ENCODE data around the gene PRR20C.
"Not testable (repeated sequence)": the region's sequence is repeated elsewhere in the genome, so short reads cannot be mapped to it uniquely, and the experiment has no call there.

PRR20C gene

DNA sequence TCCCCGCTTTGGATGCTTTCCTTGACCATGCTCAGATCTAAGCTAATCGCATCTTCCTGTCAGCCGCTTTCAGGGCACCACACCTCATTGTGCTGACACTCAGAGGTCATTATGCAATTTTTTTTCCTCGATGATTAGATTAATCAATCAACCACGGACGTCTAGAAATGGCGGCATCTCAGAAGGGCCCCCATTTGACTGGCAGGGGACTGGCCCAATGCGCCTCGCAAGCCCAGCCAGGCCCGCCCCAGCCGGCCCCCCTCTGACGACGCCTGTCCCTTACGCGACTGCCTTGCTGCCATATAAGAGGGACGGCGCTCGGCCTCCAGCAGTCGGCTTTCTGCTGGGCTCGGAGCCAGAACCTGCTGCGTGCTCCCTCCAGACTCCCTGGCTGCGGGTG is at the start of gene PRR20C:
TSS of gene PRR20C (plus strand) at position 301 of the 400 bp plus-strand sequence. CDS start 387 bp downstream, outside the sequence.
- DNase-seq: not testable (repeated sequence)

GRCh38 chr13:57114945-57115344 is 38.9 kb upstream of the PRR20C start:
- no peak for DNase-seq

DNA sequence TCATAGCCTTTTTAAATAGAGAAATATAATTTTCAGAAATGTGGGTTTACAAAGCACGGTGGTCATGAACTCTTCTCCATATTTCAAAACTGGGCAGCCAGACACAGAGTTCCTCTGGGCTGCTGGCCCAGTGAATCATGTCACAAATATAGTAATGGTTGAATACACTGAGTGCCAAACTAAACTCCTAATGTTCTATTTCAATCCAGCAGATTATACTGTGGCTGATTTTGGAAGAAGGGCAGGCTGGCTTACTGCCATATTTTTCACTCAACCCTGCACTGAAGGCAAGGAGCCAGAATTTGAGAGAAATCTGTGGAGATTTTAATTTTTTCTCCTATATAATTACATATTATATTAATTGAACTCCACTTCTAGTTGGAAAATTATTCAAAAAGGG is 30.2 kb upstream of the PRR20C start:
- DNase-seq: no peak

DNA sequence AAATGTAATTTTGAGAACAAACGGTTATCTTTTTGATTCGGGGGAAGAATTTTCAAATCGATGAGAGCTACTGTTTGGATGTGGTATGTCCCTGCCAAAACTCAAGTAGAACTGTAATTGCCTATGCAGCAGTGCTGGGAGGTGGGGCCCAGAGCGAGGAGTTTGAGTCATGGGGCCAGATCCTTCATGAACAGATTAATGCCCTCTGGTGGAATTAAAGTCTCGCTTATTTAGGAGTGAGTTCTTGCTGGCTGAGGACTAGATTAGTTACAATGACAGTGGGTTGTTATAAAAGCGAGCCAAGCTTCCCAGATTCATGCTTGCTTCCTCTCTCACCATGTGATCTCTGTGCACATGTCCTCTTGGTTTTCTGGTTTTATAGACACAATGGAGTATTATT is 25.0 kb upstream of the PRR20C start:
- no peak for DNase-seq

- no peak for DNase-seq
These were observed 17.8 kb upstream of the PRR20C start for GRCh38 chr13:57136093-57136492.

- DNase-seq: no peak
These were observed 16.3 kb upstream of the PRR20C start for GRCh38 chr13:57137585-57137984.

DNA sequence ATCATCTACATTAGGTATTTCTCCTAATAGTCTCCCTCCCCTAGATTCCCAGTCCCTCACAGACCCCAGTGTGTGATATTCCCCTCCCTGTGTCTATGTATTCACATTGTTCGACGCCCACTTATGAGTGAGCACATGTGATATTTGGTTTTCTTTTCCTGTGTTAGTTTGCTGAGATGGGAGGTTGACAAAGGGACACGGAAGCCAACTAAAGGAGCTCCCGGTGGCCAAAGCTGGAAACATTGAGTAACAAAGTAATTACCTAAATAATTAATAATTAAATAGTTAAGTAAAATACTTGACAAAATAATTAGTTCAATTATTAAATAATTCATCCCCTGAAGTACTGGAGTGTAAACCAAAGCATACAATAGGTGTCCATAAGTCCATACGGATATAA is 14.9 kb upstream of the PRR20C start:
- DNase-seq: no peak

- DNase-seq: not testable (repeated sequence)
These were observed 14.1 kb upstream of the PRR20C start for GRCh38 chr13:57139781-57140180.

DNA sequence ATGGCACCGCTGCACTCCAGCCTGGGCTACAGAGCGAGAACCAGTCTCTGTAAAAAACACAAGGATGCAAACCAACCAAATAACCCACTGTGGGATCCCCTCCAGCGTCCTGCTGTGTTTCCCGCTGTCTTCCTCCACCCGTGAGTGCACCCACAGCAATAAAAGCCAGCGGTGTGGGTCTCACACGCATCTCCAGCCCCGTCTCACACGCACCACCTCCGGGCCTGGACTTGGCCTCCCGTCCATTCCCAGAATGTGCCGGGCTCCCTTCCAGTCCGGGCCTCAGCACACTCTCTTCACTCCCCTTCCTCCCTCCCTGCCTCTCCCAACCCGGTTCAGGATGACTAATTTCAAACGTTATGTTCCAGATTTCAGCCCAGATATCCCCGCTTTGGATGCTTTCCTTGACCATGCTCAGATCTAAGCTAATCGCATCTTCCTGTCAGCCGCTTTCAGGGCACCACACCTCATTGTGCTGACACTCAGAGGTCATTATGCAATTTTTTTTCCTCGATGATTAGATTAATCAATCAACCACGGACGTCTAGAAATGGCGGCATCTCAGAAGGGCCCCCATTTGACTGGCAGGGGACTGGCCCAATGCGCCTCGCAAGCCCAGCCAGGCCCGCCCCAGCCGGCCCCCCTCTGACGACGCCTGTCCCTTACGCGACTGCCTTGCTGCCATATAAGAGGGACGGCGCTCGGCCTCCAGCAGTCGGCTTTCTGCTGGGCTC is 13.5 kb upstream of the PRR20C start, which contains the start of gene PRR20A:
TSS of gene PRR20A (plus strand) at position 684 of the 734 bp plus-strand sequence. CDS start 387 bp downstream, outside the sequence.
- not testable (repeated sequence) for DNase-seq

- not testable (repeated sequence) for DNase-seq
These were observed 6.7 kb upstream of the PRR20C start, which contains the start of gene PRR20B for GRCh38 chr13:57147188-57147587. Gene PRR20B (plus strand): TSS chr13:57147488. CDS start chr13:57147875, 387 bp downstream.

DNA sequence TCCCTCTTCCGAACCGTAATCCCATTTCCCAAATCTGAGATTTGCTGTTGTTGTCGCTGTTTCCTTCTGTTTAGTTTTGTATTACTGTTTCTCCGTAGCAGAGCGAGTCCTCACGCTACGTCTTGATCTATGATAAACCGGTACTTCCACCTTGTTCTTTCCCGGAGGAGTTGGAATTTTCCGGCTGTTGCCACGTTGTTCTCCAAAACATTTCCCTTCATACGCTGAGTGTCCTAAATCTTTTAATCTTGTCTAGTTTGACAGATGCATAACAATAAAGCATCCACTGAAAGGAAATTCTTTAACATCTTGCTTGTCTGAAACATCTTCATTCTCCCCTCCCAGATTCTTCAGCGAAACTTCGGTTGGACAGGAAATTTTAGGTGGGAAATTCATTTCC is 5.8 kb upstream of the PRR20C start:
- not testable (repeated sequence) for DNase-seq

DNA sequence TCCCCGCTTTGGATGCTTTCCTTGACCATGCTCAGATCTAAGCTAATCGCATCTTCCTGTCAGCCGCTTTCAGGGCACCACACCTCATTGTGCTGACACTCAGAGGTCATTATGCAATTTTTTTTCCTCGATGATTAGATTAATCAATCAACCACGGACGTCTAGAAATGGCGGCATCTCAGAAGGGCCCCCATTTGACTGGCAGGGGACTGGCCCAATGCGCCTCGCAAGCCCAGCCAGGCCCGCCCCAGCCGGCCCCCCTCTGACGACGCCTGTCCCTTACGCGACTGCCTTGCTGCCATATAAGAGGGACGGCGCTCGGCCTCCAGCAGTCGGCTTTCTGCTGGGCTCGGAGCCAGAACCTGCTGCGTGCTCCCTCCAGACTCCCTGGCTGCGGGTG is 6.5 kb downstream of the PRR20C start, which contains the start of gene PRR20D:
TSS of gene PRR20D (plus strand) at position 301 of the 400 bp plus-strand sequence. CDS start 387 bp downstream, outside the sequence.
- DNase-seq: not testable (repeated sequence)

GRCh38 chr13:57166897-57167296 is 13.0 kb downstream of the PRR20C start, which contains the start of gene PRR20E:
Gene PRR20E (plus strand): TSS chr13:57167197. CDS start chr13:57167584, 387 bp downstream.
- DNase-seq: not testable (repeated sequence)

- DNase-seq: no peak
These were observed 37.8 kb downstream of the PRR20C start for GRCh38 chr13:57191667-57192066.

All from T1000 (cell line).